ENCODE measurements around the gene RABGAP1L.

DNA sequence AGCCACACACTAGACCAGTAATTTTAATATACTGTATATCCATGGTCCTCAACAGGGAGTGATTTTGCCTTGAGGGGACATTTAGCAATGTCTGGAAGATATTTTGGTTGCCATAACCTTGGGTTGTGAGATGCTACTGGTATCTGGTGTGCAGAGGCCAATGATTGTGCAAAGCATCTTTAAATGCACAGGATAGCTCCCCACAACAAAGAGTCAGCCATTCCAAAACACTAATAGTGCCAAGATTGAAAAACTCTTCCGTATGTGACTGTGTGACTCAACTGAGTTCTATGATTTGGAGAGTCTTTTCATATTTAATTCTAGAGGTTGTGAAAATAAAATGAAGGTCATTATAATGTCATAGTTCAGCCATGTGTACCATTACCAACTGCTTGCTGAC, 699.0 kb downstream of the RABGAP1L start:
- TF ChIP-seq POLR2AphosphoS5 (IDR thresholded peaks at IDR 0.05; ENCODE audit: low read depth, low read length) (no peak), POLR2A (IDR thresholded peaks at IDR 0.05; ENCODE audit: low read depth, low read length) (no peak), SPI1 (IDR thresholded peaks at IDR 0.05; ENCODE audit: low read depth, low read length) (no peak), TAF1 (IDR thresholded peaks at IDR 0.05; ENCODE audit: low read depth, low read length) (no peak), POU2F2 (IDR thresholded peaks at IDR 0.05; ENCODE audit: low read depth, low read length) (no peak)
